Measurements from ENCODE around the gene PEAK1. TPM values are rescaled to one million over a fixed set of nuclear protein-coding genes. Genes with fewer than 3 reads are reported as not detected.
A peak's percentile ranks its signal among the peaks of the same experiment; 100 is the strongest.

PEAK1 gene
- total and polyA plus RNA-seq, 2 donors (not counting 1 experiment from before 2014, with no cell fraction given) = 61.0 to 91.8 TPM

- Histone ChIP-seq H3K27me3 (ENCODE audit: control insufficient read depth, insufficient read depth, low read length) (peaks cover 3% of the 10 kb centered on the region), H4K20me1 (ENCODE audit: control insufficient read depth, extremely low read depth, insufficient read depth, low read length) (no peaks in the 10 kb centered on the region), H3K36me3 (ENCODE audit: control insufficient read depth, insufficient read depth, low read length) (no peaks in the 10 kb centered on the region), H3K4me1 (ENCODE audit: control insufficient read depth, extremely low read depth, insufficient read depth, low read length) (no peaks in the 10 kb centered on the region), H3K27ac (ENCODE audit: insufficient read depth, low read length) (no peak overlapping the region), H2AFZ (ENCODE audit: low read length) (no peak overlapping the region), H3K9me3 (ENCODE audit: control insufficient read depth, insufficient read depth, low read depth, low read length) (no peaks in the 10 kb centered on the region), H3K4me3 (replicated peaks in 1 of 4; ENCODE audit: control extremely low read depth in 1 of 4, insufficient read depth in 1 of 4, low read depth in 3 of 4, low read length in 4 of 4) (no peak overlapping the region), H3K79me2 (ENCODE audit: control insufficient read depth, insufficient read depth, low read length) (no peaks in the 10 kb centered on the region), H3K9ac (ENCODE audit: insufficient read depth, low read length) (no peak overlapping the region), H3K4me2 (ENCODE audit: extremely low read depth, insufficient read depth, low read length) (no peak overlapping the region)
- no peak for TF ChIP-seq EZH2 (IDR thresholded peaks at IDR 0.05; ENCODE audit: low read length, missing control alignments)
- no peak for TF ChIP-seq CTCF (conservative IDR thresholded peaks at IDR 0.05 in 1 of 2, IDR thresholded peaks at IDR 0.05 in 1 of 2; ENCODE audit: low read depth in 1 of 2, low read length in 2 of 2)
- no peak for DNase-seq (ENCODE audit: low read depth in 2 of 2)
Observed at GRCh38 chr15:77076323-77076915, 343.5 kb downstream of the PEAK1 start.

- TF ChIP-seq EZH2 (IDR thresholded peaks at IDR 0.05; ENCODE audit: low read length, missing control alignments) = no peak
- no peak for TF ChIP-seq CTCF (conservative IDR thresholded peaks at IDR 0.05 in 1 of 2, IDR thresholded peaks at IDR 0.05 in 1 of 2; ENCODE audit: low read depth in 1 of 2, low read length in 2 of 2)
- peak in 1 of 2 donors; percentile 64 for DNase-seq (ENCODE audit: low read depth in 2 of 2)
- no peak overlapping the region for H2AFZ ChIP-seq (ENCODE audit: low read length)
Observed at GRCh38 chr15:77075528-77075927, 344.4 kb downstream of the PEAK1 start.

GRCh38 chr15:77074350-77074749 lies 345.6 kb downstream of the PEAK1 start:
- Histone ChIP-seq H3K79me2 (ENCODE audit: control insufficient read depth, insufficient read depth, low read length) (peaks cover 10% of the 10 kb centered on the region), H3K36me3 (ENCODE audit: control insufficient read depth, insufficient read depth, low read length) (no peaks in the 10 kb centered on the region), H3K9ac (ENCODE audit: insufficient read depth, low read length) (no peak overlapping the region), H4K20me1 (ENCODE audit: control insufficient read depth, extremely low read depth, insufficient read depth, low read length) (no peaks in the 10 kb centered on the region), H3K4me3 (replicated peaks in 1 of 4; ENCODE audit: control extremely low read depth in 1 of 4, insufficient read depth in 1 of 4, low read depth in 3 of 4, low read length in 4 of 4) (no peak overlapping the region), H3K9me3 (ENCODE audit: control insufficient read depth, insufficient read depth, low read depth, low read length) (no peaks in the 10 kb centered on the region), H3K27me3 (ENCODE audit: control insufficient read depth, insufficient read depth, low read length) (peaks cover 3% of the 10 kb centered on the region), H3K4me1 (ENCODE audit: control insufficient read depth, extremely low read depth, insufficient read depth, low read length) (no peaks in the 10 kb centered on the region), H3K27ac (ENCODE audit: insufficient read depth, low read length) (no peak overlapping the region), H3K4me2 (ENCODE audit: extremely low read depth, insufficient read depth, low read length) (no peak overlapping the region), H2AFZ (ENCODE audit: low read length) (no peak overlapping the region)
- DNase-seq (ENCODE audit: low read depth in 2 of 2) = no peak
- no peak for TF ChIP-seq EZH2 (IDR thresholded peaks at IDR 0.05; ENCODE audit: low read length, missing control alignments)
- TF ChIP-seq CTCF (conservative IDR thresholded peaks at IDR 0.05 in 1 of 2, IDR thresholded peaks at IDR 0.05 in 1 of 2; ENCODE audit: low read depth in 1 of 2, low read length in 2 of 2) = no peak

More at GRCh38 chr15:77075528-77075927, 344.4 kb downstream of the PEAK1 start:
- Histone ChIP-seq H3K9me3 (ENCODE audit: control insufficient read depth, insufficient read depth, low read depth, low read length) (no peaks in the 10 kb centered on the region), H3K4me2 (ENCODE audit: extremely low read depth, insufficient read depth, low read length) (peak overlapping the region; percentile 9), H3K79me2 (ENCODE audit: control insufficient read depth, insufficient read depth, low read length) (no peaks in the 10 kb centered on the region), H3K36me3 (ENCODE audit: control insufficient read depth, insufficient read depth, low read length) (no peaks in the 10 kb centered on the region), H3K4me1 (ENCODE audit: control insufficient read depth, extremely low read depth, insufficient read depth, low read length) (no peaks in the 10 kb centered on the region), H3K27me3 (ENCODE audit: control insufficient read depth, insufficient read depth, low read length) (peaks cover 3% of the 10 kb centered on the region), H3K4me3 (replicated peaks in 1 of 4; ENCODE audit: control extremely low read depth in 1 of 4, insufficient read depth in 1 of 4, low read depth in 3 of 4, low read length in 4 of 4) (no peak overlapping the region), H4K20me1 (ENCODE audit: control insufficient read depth, extremely low read depth, insufficient read depth, low read length) (no peaks in the 10 kb centered on the region), H3K27ac (ENCODE audit: insufficient read depth, low read length) (no peak overlapping the region), H3K9ac (ENCODE audit: insufficient read depth, low read length) (no peak overlapping the region)

All from fibroblast of lung (primary cell).